Esophagus squamous epithelium (tissue), 4 donors: ENCODE results near the gene EFCAB7.

ENCODE experiments used
- CTCF ChIP-seq, 6 experiments: fragments of 450-650 bp in 4 of 6; fragments of 200-600 bp in 2 of 6; sonication (generic) in 2 of 6; IDR thresholded peaks; one replicate each; pipeline ENCODE4 v1.5.1; 2016 to 2019; ENCODE audit warnings: antibody characterized with exemption in 6 of 6, mild to moderate bottlenecking in 4 of 6, moderate library complexity in 4 of 6
- POLR2A ChIP-seq, 4 donors: fragments of 450-650 bp; IDR thresholded peaks; one replicate each; pipeline ENCODE4 v1.6.1; 2017; ENCODE audit warnings: antibody characterized with exemption in 4 of 4, mild to moderate bottlenecking in 4 of 4, moderate library complexity in 3 of 4

GRCh38 chr1:63603810-63604209 is 80.5 kb downstream of the EFCAB7 start:
- TF ChIP-seq CTCF (IDR thresholded peaks at IDR 0.05) (no peak), POLR2A (IDR thresholded peaks at IDR 0.05) (no peak)
